ENCODE results near the gene KIRREL1. TPM values are rescaled to one million over a fixed set of nuclear protein-coding genes. Genes with fewer than 3 reads are reported as not detected.

Gene KIRREL1
- total and polyA plus RNA-seq, 2 of the 8 experiments (the other 6 are each of a cell fraction or from before 2014, with no cell fraction given) = 14.2 to 39.0 TPM

GRCh38 chr1:158013840-158014730 lies 20.6 kb downstream of the KIRREL1 start (continued):
- TF ChIP-seq CHD7 (IDR thresholded peaks at IDR 0.05; ENCODE audit: insufficient replicate concordance, low read length) (no peak), EZH2 (IDR thresholded peaks at IDR 0.05; ENCODE audit: low read depth, low read length, severe bottlenecking) (no peak), RNF2 (IDR thresholded peaks at IDR 0.05; ENCODE audit: borderline replicate concordance, low read depth, low read length, missing control alignments, poor library complexity, severe bottlenecking) (no peak), POLR2A (IDR thresholded peaks at IDR 0.05; ENCODE audit: control extremely low read depth in 1 of 2, low read depth in 2 of 2, low read length in 2 of 2) (no peak)
